ENCODE results near the gene PRR16. TPM values are rescaled to one million over a fixed set of nuclear protein-coding genes. Genes with fewer than 3 reads are reported as not detected.

The PRR16 gene
- total RNA-seq, 2 donors from 2014 or later, result 1.2 to 1.4 TPM

DNA sequence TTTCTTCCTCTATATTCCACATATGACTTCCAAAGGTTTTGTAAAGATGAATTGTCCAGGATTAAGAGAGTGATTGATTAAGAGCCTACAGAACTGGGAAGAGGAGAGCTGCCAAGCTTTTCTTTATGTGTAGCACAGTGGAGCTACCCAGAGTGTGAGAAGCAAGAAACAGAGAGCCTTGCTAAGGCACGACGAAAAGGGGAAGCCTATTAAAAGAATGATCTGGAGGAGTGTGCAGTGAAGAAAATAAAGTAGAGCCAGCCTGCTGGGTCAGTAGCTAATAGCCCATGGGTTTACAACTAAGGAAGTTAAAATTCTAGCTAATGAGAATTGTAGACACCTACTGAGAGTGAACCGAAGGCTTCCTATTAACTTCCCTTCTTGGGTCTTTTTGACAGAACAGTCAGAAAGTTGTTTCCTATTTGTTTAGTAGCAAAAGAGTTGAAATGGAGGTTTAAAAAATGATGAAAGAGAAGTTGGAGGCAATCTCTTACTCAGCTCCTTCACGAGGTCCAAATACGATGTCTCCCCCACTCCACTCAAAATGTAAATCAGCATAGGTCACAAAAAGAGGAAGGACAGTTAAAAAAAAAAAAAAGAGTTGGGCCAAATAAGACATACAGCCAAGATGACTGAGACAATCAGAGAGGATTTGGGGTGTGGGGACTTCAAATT is 957 bp upstream of the PRR16 start:
- Histone ChIP-seq H3K27ac (no peak overlapping the region), H3K9ac (ENCODE audit: low read depth in 2 of 2, low read length in 2 of 2) (no peak overlapping the region), H3K4me3 (no peak overlapping the region), H3K4me1 (no peaks in the 10 kb centered on the region), H3K36me3 (no peaks in the 10 kb centered on the region), H3K9me3 (no peaks in the 10 kb centered on the region), H3K27me3 (peaks cover 15% of the 10 kb centered on the region)
- TF ChIP-seq, protein P1, sequence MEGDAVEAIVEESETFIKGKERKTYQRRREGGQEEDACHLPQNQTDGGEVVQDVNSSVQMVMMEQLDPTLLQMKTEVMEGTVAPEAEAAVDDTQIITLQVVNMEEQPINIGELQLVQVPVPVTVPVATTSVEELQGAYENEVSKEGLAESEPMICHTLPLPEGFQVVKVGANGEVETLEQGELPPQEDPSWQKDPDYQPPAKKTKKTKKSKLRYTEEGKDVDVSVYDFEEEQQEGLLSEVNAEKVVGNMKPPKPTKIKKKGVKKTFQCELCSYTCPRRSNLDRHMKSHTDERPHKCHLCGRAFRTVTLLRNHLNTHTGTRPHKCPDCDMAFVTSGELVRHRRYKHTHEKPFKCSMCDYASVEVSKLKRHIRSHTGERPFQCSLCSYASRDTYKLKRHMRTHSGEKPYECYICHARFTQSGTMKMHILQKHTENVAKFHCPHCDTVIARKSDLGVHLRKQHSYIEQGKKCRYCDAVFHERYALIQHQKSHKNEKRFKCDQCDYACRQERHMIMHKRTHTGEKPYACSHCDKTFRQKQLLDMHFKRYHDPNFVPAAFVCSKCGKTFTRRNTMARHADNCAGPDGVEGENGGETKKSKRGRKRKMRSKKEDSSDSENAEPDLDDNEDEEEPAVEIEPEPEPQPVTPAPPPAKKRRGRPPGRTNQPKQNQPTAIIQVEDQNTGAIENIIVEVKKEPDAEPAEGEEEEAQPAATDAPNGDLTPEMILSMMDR (IDR thresholded peaks at IDR 0.05), result no peak
- intact Hi-C loops (cut with DNase I), result no loop called here
- no peak for DNase-seq

DNA sequence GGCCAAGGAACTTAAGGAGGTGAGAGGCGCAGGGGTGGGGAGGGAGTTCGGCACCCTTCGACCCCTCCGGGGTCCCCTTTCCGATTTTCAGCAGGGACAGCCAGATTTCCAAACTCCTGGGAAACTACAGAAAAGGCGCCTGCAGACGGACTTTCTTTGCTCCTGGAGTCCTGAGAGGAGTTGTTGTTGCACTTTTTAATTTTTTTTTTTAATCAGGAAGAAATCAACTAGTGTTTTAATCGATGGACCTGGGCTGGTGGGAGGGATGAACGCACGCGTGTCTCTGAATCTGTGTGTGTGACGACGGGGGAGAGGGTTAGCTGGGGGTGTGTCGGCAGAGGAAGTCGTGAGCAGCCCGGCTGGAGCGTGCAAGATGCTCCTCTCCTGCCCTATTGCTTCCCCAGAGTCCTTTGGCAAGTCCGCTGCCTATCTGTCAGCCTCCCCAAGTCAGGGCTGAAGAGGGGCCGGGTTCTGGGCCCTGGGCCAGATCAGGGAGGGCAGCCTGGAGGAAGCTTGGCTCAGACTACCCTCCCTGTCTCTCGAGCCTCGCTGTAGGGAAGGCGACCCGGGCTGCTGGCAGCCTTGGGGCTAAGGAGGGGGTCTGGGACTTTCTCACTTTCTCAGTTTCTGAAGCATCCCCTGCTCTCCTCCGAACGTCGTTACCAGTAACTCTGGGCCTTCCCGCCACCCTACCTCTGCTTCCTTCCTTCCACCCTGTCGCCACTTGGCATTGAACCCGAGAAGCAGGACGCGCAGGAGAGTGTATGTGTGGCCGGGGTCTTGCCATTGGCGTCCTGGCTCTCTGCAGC is 731 bp downstream of the PRR16 start:
- peaks cover 15% of the 10 kb centered on the region for H3K27me3 ChIP-seq
- intact Hi-C loops (cut with DNase I), result no loop called here
- peak overlapping the region; percentile 49 for H3K27ac ChIP-seq
- peak; percentile 25 for DNase-seq
- H3K9ac ChIP-seq (ENCODE audit: low read depth in 2 of 2, low read length in 2 of 2), result peak overlapping the region in 1 of 2 donors; percentile 34
- no peaks in the 10 kb centered on the region for H3K9me3 ChIP-seq
- no peaks in the 10 kb centered on the region for H3K36me3 ChIP-seq
- H3K4me1 ChIP-seq, result no peaks in the 10 kb centered on the region
- H3K4me3 ChIP-seq, result peak overlapping the region; percentile 24
- TF ChIP-seq, protein P1 (IDR thresholded peaks at IDR 0.05), result no peak

DNA sequence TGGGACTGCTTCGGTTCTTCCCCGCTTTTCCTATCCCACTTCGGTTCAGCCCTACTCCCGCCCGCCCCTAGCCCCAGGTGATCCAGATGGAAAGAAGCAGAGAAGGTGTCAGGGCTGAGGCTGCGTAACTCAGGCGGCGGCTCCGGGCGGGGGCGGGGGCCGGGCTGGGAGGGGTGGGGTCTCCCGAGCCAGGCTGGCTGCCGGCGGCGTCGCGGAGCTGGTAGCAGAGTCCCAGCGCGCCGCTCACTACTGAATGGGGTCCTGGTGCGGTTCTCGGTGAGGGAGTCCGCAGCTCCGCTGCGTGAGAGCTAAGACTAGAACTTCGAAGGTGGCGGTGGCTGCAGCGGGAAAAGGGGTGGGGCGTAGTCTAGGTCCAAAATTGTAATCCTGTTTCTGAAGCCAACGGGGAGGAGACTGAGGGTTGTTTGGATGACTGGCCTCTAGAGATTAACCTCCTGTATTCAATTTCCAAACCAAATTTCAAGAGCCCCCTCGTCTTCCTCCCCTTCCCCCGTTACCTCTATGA is 1.4 kb downstream of the PRR16 start:
- intact Hi-C loops (cut with DNase I), result no loop called here
- Histone ChIP-seq H3K9me3 (no peaks in the 10 kb centered on the region), H3K27ac (peak overlapping the region; percentile 49), H3K9ac (ENCODE audit: low read depth in 2 of 2, low read length in 2 of 2) (no peak overlapping the region), H3K4me3 (peak overlapping the region; percentile 24), H3K36me3 (no peaks in the 10 kb centered on the region), H3K4me1 (no peaks in the 10 kb centered on the region), H3K27me3 (peaks cover 15% of the 10 kb centered on the region)
- TF ChIP-seq, protein P1 (IDR thresholded peaks at IDR 0.05), result no peak
- DNase-seq, result peak; percentile 26

DNA sequence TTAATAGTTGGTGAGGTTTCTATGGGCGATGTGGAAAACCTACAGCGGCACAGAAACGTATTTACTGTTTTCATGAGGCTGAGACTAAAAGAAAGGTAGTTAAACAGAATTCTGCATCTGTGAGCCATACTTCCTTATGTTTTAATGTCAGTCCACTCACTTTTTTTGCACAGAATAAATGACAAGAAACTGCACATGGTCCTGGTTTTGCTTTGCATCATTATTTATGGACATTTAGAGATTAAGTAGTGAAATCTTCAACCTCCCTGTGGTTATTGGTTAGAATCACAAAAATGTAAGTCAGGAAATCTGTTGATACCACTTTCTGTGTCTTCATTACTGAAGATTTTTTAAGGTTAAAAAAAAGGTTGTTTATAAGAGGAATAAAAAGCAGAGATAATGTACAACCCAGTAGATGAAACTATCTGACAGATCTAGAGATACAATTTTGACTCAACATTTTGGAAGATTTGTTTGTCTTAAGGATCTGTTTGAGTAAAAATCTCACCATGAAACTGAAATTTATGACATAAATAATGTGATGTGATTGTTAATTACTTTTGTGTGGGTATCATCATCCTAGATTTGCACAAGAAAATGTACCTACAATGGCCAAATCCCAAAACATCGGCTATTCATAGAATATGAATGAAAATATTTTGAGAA is 2.4 kb downstream of the PRR16 start:
- TF ChIP-seq, protein P1 (IDR thresholded peaks at IDR 0.05), result no peak
- H3K9me3 ChIP-seq, result no peaks in the 10 kb centered on the region

DNA sequence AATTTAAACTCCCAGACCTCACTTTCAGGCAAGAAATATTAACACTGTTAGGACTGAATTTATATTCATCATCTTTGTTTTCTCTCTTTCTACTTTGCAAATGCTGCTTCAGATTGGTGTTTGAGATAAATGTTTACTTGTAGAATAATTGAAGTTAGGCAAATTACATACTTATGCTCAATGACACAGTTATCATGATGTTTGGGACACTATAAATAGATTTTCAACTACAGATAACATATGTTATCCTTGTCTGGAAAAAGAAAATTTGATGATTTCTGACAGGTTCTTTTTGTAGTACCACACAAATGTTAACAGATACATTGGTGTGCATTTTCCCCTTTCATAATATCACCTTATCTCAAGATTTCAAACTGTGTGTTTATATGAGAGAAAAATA is 7.9 kb downstream of the PRR16 start:
- Histone ChIP-seq H3K27me3 (no peaks in the 10 kb centered on the region), H3K36me3 (no peaks in the 10 kb centered on the region), H3K27ac (no peak overlapping the region), H3K9ac (ENCODE audit: low read depth in 2 of 2, low read length in 2 of 2) (no peak overlapping the region), H3K4me3 (no peak overlapping the region), H3K4me1 (no peaks in the 10 kb centered on the region), H3K9me3 (no peaks in the 10 kb centered on the region)
- intact Hi-C loops (cut with DNase I), result no loop called here
- DNase-seq, result no peak
- TF ChIP-seq, protein P1 (IDR thresholded peaks at IDR 0.05), result no peak

More for the DNA sequence above, 2.4 kb downstream of the PRR16 start:
- intact Hi-C loops (cut with DNase I), result no loop called here
- Histone ChIP-seq H3K27ac (no peak overlapping the region), H3K4me3 (no peak overlapping the region), H3K9ac (ENCODE audit: low read depth in 2 of 2, low read length in 2 of 2) (no peak overlapping the region), H3K27me3 (peaks cover 15% of the 10 kb centered on the region), H3K36me3 (no peaks in the 10 kb centered on the region), H3K4me1 (no peaks in the 10 kb centered on the region)
- DNase-seq, result no peak

Measured in colonic mucosa (tissue), 4 donors.